ENCODE measurements around the gene VPS13A.

Gene VPS13A

DNA sequence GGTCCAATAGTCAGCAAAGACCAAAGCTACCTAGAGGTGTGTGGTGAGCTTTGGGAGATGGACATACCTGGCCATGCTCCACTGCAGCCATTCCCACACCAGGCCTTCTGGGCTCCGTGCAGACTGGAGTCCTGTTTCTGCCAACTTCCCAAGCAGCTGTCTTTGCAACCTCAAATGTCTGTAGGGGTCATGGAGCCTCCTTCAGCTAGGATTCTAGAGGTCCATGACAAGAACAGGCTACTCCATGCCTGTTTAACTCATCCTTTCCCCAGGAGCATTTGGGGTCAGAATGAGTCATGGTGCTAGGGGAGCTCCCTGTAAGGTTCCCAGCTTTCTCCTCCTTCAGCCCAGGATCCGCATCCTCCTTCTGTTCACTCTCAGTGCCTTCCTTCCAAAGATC is 17.1 kb downstream of the VPS13A start:
- Histone ChIP-seq H3K27me3 (replicated peaks; ENCODE audit: control insufficient read depth, insufficient read depth, low read length) (no peaks in the 10 kb centered on the region), H3K9me3 (ENCODE audit: control insufficient read depth, low read length) (no peaks in the 10 kb centered on the region), H3K4me1 (ENCODE audit: control insufficient read depth, insufficient read depth, low read length) (no peaks in the 10 kb centered on the region), H3K9ac (ENCODE audit: low read length) (no peak overlapping the region), H3K36me3 (ENCODE audit: control insufficient read depth, insufficient read depth, low read length, severe bottlenecking) (no peaks in the 10 kb centered on the region), H3K4me3 (ENCODE audit: low read length) (no peak overlapping the region)
- no peak for DNase-seq (ENCODE audit: low read depth)

DNA sequence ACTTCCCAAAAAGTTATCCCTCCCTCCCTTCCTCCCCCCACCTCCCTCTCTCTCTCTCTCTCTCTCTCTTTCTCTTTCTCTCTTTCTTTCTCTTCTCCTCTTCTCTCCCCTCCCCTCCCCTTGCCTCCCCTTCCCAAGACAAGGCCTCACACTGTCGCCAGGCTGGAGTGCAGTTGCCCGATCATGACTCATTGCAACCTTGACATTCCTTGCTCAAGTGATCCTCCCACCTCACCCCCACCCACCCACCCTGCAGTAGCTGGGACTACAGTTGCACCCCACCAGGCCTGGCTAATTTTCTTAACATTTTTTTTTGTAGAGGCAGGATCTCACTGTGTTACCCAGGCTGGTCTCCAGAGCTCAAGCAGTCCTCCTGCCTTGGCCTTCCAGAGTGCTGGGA is 32.8 kb downstream of the VPS13A start:
- DNase-seq (ENCODE audit: low read depth): no peak
- no peak overlapping the region for H3K9ac ChIP-seq (ENCODE audit: low read length)
- H3K27me3 ChIP-seq (replicated peaks; ENCODE audit: control insufficient read depth, insufficient read depth, low read length): no peaks in the 10 kb centered on the region
- H3K9me3 ChIP-seq (ENCODE audit: control insufficient read depth, low read length): no peaks in the 10 kb centered on the region
- H3K4me1 ChIP-seq (ENCODE audit: control insufficient read depth, insufficient read depth, low read length): no peaks in the 10 kb centered on the region
- H3K4me3 ChIP-seq (ENCODE audit: low read length): no peak overlapping the region
- H3K36me3 ChIP-seq (ENCODE audit: control insufficient read depth, insufficient read depth, low read length, severe bottlenecking): peaks cover 9% of the 10 kb centered on the region

GRCh38 chr9:77211561-77211960 is 34.2 kb downstream of the VPS13A start:
- no peak for DNase-seq (ENCODE audit: low read depth)
- Histone ChIP-seq H3K27me3 (replicated peaks; ENCODE audit: control insufficient read depth, insufficient read depth, low read length) (no peaks in the 10 kb centered on the region), H3K36me3 (ENCODE audit: control insufficient read depth, insufficient read depth, low read length, severe bottlenecking) (peaks cover 9% of the 10 kb centered on the region)

GRCh38 chr9:77212801-77213200 is 35.5 kb downstream of the VPS13A start:
- H3K9ac ChIP-seq (ENCODE audit: low read length): no peak overlapping the region

More at GRCh38 chr9:77211561-77211960, 34.2 kb downstream of the VPS13A start:
- Histone ChIP-seq H3K9me3 (ENCODE audit: control insufficient read depth, low read length) (no peaks in the 10 kb centered on the region), H3K9ac (ENCODE audit: low read length) (no peak overlapping the region), H3K4me3 (ENCODE audit: low read length) (no peak overlapping the region), H3K4me1 (ENCODE audit: control insufficient read depth, insufficient read depth, low read length) (no peaks in the 10 kb centered on the region)

GRCh38 chr9:77215874-77216273 is 38.5 kb downstream of the VPS13A start:
- no peak overlapping the region for H3K9ac ChIP-seq (ENCODE audit: low read length)
- no peaks in the 10 kb centered on the region for H3K27me3 ChIP-seq (replicated peaks; ENCODE audit: control insufficient read depth, insufficient read depth, low read length)
- H3K4me3 ChIP-seq (ENCODE audit: low read length): no peak overlapping the region
- H3K4me1 ChIP-seq (ENCODE audit: control insufficient read depth, insufficient read depth, low read length): peaks cover 10% of the 10 kb centered on the region
- no peaks in the 10 kb centered on the region for H3K9me3 ChIP-seq (ENCODE audit: control insufficient read depth, low read length)
- peak; percentile 23 for DNase-seq (ENCODE audit: low read depth)
- peaks cover 4% of the 10 kb centered on the region for H3K36me3 ChIP-seq (ENCODE audit: control insufficient read depth, insufficient read depth, low read length, severe bottlenecking)

More at GRCh38 chr9:77212801-77213200, 35.5 kb downstream of the VPS13A start:
- H3K27me3 ChIP-seq (replicated peaks; ENCODE audit: control insufficient read depth, insufficient read depth, low read length): no peaks in the 10 kb centered on the region
- H3K36me3 ChIP-seq (ENCODE audit: control insufficient read depth, insufficient read depth, low read length, severe bottlenecking): peaks cover 9% of the 10 kb centered on the region
- no peak overlapping the region for H3K4me3 ChIP-seq (ENCODE audit: low read length)
- H3K4me1 ChIP-seq (ENCODE audit: control insufficient read depth, insufficient read depth, low read length): no peaks in the 10 kb centered on the region
- no peak for DNase-seq (ENCODE audit: low read depth)
- H3K9me3 ChIP-seq (ENCODE audit: control insufficient read depth, low read length): no peaks in the 10 kb centered on the region

- H3K9me3 ChIP-seq (ENCODE audit: control insufficient read depth, low read length): no peaks in the 10 kb centered on the region
- peaks cover 15% of the 10 kb centered on the region for H3K36me3 ChIP-seq (ENCODE audit: control insufficient read depth, insufficient read depth, low read length, severe bottlenecking)
- H3K4me1 ChIP-seq (ENCODE audit: control insufficient read depth, insufficient read depth, low read length): peaks cover 10% of the 10 kb centered on the region
- H3K27me3 ChIP-seq (replicated peaks; ENCODE audit: control insufficient read depth, insufficient read depth, low read length): no peaks in the 10 kb centered on the region
- H3K9ac ChIP-seq (ENCODE audit: low read length): no peak overlapping the region
- peak; percentile 74 for DNase-seq (ENCODE audit: low read depth)
- no peak overlapping the region for H3K4me3 ChIP-seq (ENCODE audit: low read length)
These were observed 41.3 kb downstream of the VPS13A start for GRCh38 chr9:77218612-77219011.

DNA sequence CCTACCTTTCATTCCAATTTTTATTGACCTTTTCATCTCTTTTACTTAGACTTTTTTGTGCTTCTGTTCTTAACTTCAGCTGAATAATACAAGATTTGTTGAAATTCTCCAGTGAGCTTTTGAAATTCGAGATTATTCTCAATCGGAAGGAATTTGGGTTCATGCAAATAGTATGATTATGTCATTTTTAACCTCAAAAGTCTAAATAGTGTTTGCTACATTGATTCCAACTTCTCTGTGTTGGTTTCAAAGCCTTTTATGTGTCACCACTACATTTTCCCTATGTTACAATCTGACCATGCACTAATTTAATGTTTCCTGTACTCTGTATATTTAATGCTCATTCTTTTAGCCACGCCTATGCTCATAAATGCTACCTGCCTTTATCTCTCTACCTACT is 44.1 kb downstream of the VPS13A start:
- H3K4me1 ChIP-seq (ENCODE audit: control insufficient read depth, insufficient read depth, low read length): peaks cover 13% of the 10 kb centered on the region
- H3K36me3 ChIP-seq (ENCODE audit: control insufficient read depth, insufficient read depth, low read length, severe bottlenecking): peaks cover 15% of the 10 kb centered on the region
- H3K9me3 ChIP-seq (ENCODE audit: control insufficient read depth, low read length): no peaks in the 10 kb centered on the region
- H3K4me3 ChIP-seq (ENCODE audit: low read length): no peak overlapping the region
- H3K27me3 ChIP-seq (replicated peaks; ENCODE audit: control insufficient read depth, insufficient read depth, low read length): no peaks in the 10 kb centered on the region
- no peak overlapping the region for H3K9ac ChIP-seq (ENCODE audit: low read length)
- DNase-seq (ENCODE audit: low read depth): no peak

DNA sequence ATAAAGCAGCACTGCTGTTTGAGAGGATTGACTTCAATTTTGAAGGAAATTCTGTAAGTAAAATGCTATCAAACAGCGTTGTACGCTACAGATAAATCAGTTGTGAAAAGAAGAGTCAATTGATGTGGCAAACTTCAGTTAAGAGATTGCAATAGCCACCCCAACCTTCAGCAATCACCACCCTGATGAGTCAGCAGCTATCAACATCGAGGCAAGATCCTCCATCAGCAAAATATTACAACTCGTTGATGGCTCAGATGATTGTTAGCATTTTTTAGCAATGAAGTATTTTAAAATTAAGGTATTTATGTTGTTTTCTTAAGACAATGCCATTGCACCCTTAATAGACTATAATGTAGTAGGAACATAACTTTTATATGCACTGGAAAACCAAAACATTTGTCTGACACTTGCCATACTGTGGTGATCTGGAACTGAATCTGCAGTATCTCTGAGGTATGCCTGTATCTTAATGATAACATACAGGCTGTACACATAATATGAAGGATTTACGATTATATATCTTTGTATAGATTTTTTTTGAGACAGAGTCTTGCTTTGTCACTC is 47.5 kb downstream of the VPS13A start:
- H3K4me3 ChIP-seq (ENCODE audit: low read length): no peak overlapping the region
- peaks cover 3% of the 10 kb centered on the region for H3K4me1 ChIP-seq (ENCODE audit: control insufficient read depth, insufficient read depth, low read length)
- H3K36me3 ChIP-seq (ENCODE audit: control insufficient read depth, insufficient read depth, low read length, severe bottlenecking): peaks cover 27% of the 10 kb centered on the region
- no peak overlapping the region for H3K9ac ChIP-seq (ENCODE audit: low read length)
- peak; percentile 43 for DNase-seq (ENCODE audit: low read depth)
- H3K9me3 ChIP-seq (ENCODE audit: control insufficient read depth, low read length): no peaks in the 10 kb centered on the region
- no peaks in the 10 kb centered on the region for H3K27me3 ChIP-seq (replicated peaks; ENCODE audit: control insufficient read depth, insufficient read depth, low read length)

GRCh38 chr9:77236693-77237092 is 59.4 kb downstream of the VPS13A start:
- Histone ChIP-seq H3K4me3 (ENCODE audit: low read length) (no peak overlapping the region), H3K36me3 (ENCODE audit: control insufficient read depth, insufficient read depth, low read length, severe bottlenecking) (peaks cover 3% of the 10 kb centered on the region), H3K27me3 (replicated peaks; ENCODE audit: control insufficient read depth, insufficient read depth, low read length) (no peaks in the 10 kb centered on the region), H3K9ac (ENCODE audit: low read length) (no peak overlapping the region), H3K9me3 (ENCODE audit: control insufficient read depth, low read length) (no peaks in the 10 kb centered on the region), H3K4me1 (ENCODE audit: control insufficient read depth, insufficient read depth, low read length) (no peaks in the 10 kb centered on the region)
- DNase-seq (ENCODE audit: low read depth): no peak

DNA sequence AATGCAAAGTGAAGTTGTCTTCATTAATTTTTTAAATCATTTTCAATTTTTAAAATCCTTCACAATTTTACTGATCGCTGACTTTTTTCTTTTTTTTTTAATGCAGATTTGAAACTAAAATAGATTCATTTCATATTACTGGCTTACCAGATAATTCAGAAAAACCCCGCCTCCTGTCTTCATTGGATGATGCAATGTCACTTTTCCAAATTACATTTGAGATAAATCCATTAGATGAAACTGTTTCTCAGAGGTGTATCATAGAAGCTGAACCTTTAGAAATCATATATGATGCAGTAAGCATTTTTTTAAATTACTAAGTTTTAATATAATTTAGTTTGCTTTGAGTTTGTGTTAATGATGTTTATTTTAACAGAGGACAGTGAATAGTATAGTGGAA is 60.6 kb downstream of the VPS13A start:
- Histone ChIP-seq H3K4me3 (ENCODE audit: low read length) (no peak overlapping the region), H3K27me3 (replicated peaks; ENCODE audit: control insufficient read depth, insufficient read depth, low read length) (no peaks in the 10 kb centered on the region), H3K36me3 (ENCODE audit: control insufficient read depth, insufficient read depth, low read length, severe bottlenecking) (no peaks in the 10 kb centered on the region), H3K9ac (ENCODE audit: low read length) (no peak overlapping the region), H3K9me3 (ENCODE audit: control insufficient read depth, low read length) (no peaks in the 10 kb centered on the region), H3K4me1 (ENCODE audit: control insufficient read depth, insufficient read depth, low read length) (no peaks in the 10 kb centered on the region)
- DNase-seq (ENCODE audit: low read depth): no peak

DNA sequence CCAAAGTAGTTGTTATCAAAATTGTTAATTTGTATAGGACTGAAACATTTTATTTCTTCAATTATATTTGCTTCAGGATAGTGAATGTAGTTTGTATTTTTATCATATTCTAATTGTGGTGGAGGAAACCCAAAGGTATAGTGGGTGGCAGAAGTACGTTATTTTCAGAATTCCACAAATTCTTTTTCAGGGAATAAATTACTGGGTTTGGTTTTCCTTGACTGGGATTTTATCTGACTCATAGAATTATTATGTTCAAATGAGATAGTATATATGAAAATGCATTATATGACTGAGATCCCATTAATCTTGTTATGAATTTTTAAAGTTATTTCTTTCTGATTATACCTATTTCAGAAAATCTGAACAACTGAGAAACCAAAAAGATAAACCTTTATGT is 73.7 kb downstream of the VPS13A start:
- peaks cover 8% of the 10 kb centered on the region for H3K36me3 ChIP-seq (ENCODE audit: control insufficient read depth, insufficient read depth, low read length, severe bottlenecking)
- no peaks in the 10 kb centered on the region for H3K9me3 ChIP-seq (ENCODE audit: control insufficient read depth, low read length)
- no peaks in the 10 kb centered on the region for H3K27me3 ChIP-seq (replicated peaks; ENCODE audit: control insufficient read depth, insufficient read depth, low read length)
- H3K4me3 ChIP-seq (ENCODE audit: low read length): no peak overlapping the region
- H3K9ac ChIP-seq (ENCODE audit: low read length): no peak overlapping the region
- DNase-seq (ENCODE audit: low read depth): no peak
- H3K4me1 ChIP-seq (ENCODE audit: control insufficient read depth, insufficient read depth, low read length): no peaks in the 10 kb centered on the region

- no peak overlapping the region for H3K9ac ChIP-seq (ENCODE audit: low read length)
- H3K9me3 ChIP-seq (ENCODE audit: control insufficient read depth, low read length): no peaks in the 10 kb centered on the region
- H3K4me1 ChIP-seq (ENCODE audit: control insufficient read depth, insufficient read depth, low read length): no peaks in the 10 kb centered on the region
- no peak overlapping the region for H3K4me3 ChIP-seq (ENCODE audit: low read length)
- DNase-seq (ENCODE audit: low read depth): no peak
- peaks cover 7% of the 10 kb centered on the region for H3K36me3 ChIP-seq (ENCODE audit: control insufficient read depth, insufficient read depth, low read length, severe bottlenecking)
- H3K27me3 ChIP-seq (replicated peaks; ENCODE audit: control insufficient read depth, insufficient read depth, low read length): no peaks in the 10 kb centered on the region
These were observed 79.9 kb downstream of the VPS13A start for GRCh38 chr9:77257275-77257674.
